Fibroblast of villous mesenchyme (primary cell): ENCODE results near the gene MYO1E. TPM values are rescaled to one million over a fixed set of nuclear protein-coding genes. Genes with fewer than 3 reads are reported as not detected.
A peak's percentile ranks its signal among the peaks of the same experiment; 100 is the strongest.
"Not testable (repeated sequence)": the region's sequence is repeated elsewhere in the genome, so short reads cannot be mapped to it uniquely, and the experiment has no call there.

Source experiments
- DNase-seq: peaks from one replicate; pipeline ENCODE4 v3.0.0-alpha.2; 2010; ENCODE audit warnings: low read depth
- H3K4me3 ChIP-seq: 2 replicates; pipeline ENCODE4 v1.5.1; 2011; ENCODE audit warnings: low read depth, mild to moderate bottlenecking, low read length
- CTCF ChIP-seq: IDR thresholded peaks from 2 replicates; pipeline ENCODE4 v1.5.1; 2012; ENCODE audit warnings: low read depth, mild to moderate bottlenecking, low read length; ENCODE audit not compliant: insufficient read depth
- total RNA-seq: library from RNA; depleted of rRNA; stranded (reverse); fragments of >200 nt; gene quantifications from 2 replicates; pipeline ENCODE4 v1.2.3, GENCODE V29; 2012

The MYO1E gene
- total RNA-seq, 1 donor, result 107 TPM

- no peak for TF ChIP-seq CTCF
- no peak overlapping the region for H3K4me3 ChIP-seq
- DNase-seq, result peak; percentile 14
Observed at GRCh38 chr15:59410391-59410896, 37.8 kb upstream of the MYO1E start.

DNA sequence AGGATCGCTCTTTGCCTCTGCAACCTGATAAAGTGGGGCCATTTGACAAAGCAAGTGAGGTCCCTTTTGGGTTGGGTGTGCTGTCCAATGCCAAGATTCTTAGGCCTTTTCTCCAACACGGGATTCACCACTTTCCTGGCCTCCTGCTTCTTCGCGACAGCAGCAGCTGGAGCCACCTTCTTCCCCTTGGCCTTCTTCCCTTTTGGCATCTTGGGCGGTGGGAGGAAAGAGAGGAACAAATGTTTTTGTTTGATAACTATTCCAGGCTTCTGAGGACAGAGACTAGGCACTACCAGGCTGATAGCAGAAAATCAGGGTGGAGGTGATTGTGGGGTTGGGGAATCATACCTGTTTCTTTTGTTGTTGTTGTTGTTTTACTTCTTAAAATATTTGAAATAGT, 35.3 kb upstream of the MYO1E start:
- H3K4me3 ChIP-seq, result no peak overlapping the region
- DNase-seq, result no peak
- no peak for TF ChIP-seq CTCF

GRCh38 chr15:59406446-59406845, 33.8 kb upstream of the MYO1E start:
- no peak overlapping the region for H3K4me3 ChIP-seq
- DNase-seq, result no peak
- no peak for TF ChIP-seq CTCF

DNA sequence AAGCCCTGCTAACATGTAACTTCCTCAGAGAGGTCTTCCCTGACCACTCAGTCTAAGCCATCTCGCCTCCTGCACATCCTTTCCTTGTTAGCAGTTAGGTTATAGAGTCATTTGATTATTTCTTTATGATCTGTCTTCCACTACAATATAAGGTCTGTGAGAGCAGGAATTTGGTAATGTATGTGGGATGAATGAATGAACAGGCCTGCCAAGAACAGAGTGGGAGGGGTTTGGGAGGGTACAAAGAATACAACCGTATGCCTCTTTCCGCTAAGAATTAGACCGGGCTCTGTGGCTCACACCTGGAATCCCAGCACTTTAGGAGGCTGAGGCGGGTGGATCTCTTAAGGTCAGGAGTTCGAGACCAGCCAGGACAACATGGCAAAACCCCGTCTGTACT, 32.4 kb upstream of the MYO1E start:
- no peak for DNase-seq
- no peak overlapping the region for H3K4me3 ChIP-seq
- TF ChIP-seq CTCF, result no peak

DNA sequence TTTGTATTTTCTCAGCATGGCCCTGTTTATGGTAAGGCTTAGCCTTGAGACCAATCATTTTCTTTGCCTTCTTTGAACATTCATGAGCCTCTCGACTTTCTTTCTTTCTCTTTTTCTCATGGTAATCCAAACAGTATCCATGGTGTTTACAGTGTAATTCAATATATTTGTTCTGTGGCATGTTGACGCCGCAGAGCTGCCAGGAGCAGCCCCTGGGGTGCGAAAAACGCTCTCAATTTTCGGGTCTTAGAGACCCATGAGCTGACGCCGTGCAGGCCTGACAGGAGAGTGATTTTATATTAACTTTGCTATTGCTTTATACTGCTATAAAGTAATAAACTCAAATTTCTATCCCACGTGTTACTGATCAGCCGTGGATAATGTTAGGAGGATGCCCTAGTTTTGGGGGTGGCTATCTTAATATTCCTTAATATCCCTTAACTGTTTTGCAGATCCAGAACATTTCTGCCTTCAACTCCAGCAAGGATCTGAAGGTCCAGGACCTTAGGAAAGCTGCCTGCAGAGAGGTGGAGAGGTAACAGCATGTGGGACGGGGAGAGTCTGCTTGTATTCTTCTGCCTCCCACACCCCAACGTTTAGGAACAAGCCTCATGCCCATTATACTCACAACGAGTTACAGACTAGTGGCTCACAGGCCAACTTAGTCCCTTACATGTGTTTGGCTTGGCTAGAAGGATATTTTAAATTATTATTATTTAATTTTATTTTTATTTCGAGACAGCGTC, 29.3 kb upstream of the MYO1E start:
- no peak for DNase-seq
- TF ChIP-seq CTCF, result no peak
- H3K4me3 ChIP-seq, result no peak overlapping the region

- H3K4me3 ChIP-seq, result not testable (repeated sequence)
Observed at GRCh38 chr15:59401051-59401823, 28.6 kb upstream of the MYO1E start.

DNA sequence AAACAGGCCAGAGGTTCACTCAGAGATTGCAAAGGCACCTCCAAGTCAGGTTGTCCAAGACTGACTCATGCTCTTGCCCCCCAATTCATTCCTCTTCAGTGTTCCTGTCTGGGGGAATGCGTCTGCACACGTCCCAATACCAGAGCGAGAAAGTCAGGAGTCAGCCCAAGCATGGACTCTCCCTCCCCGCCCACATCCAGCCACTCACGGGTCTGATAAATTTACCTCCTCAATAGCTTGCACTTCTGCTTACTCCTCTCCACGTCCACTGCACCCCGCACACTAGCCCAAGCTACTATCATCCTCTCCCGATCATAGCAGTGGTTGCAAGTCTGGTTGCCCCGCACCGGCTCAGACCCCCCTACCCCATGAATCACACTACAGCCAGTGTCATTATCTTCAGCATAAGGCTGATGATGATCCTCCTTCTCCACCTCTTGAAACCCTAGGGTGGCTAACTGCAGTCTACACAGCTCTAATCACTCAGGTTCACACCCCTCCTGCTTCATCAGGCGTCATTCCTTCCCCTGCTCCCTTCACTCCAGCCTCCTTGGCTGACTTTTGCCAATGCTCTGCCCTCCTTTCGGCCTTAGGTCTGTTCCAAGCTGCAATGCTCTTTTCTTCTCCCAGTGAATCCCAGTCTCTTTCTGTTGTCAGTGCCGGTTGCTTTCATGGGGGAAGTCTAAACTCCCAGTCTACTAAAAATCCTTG, 27.6 kb upstream of the MYO1E start:
- no peak for DNase-seq
- no peak overlapping the region for H3K4me3 ChIP-seq
- TF ChIP-seq CTCF, result no peak

More at GRCh38 chr15:59401051-59401823, 28.6 kb upstream of the MYO1E start:
- not testable (repeated sequence) for DNase-seq
